Esophagus squamous epithelium (tissue), 4 donors: Measurements from ENCODE around the gene THADA.
"Not testable (repeated sequence)": the region's sequence is repeated elsewhere in the genome, so short reads cannot be mapped to it uniquely, and the experiment has no call there.

Source experiments
- CTCF ChIP-seq, 6 experiments: fragments of 450-650 bp in 4 of 6; fragments of 200-600 bp in 2 of 6; sonication (generic) in 2 of 6; IDR thresholded peaks; one replicate each; pipeline ENCODE4 v1.5.1; 2016 to 2019; ENCODE audit warnings: antibody characterized with exemption in 6 of 6, mild to moderate bottlenecking in 4 of 6, moderate library complexity in 4 of 6
- POLR2A ChIP-seq, 4 donors: fragments of 450-650 bp; IDR thresholded peaks; one replicate each; pipeline ENCODE4 v1.6.1; 2017; ENCODE audit warnings: antibody characterized with exemption in 4 of 4, mild to moderate bottlenecking in 4 of 4, moderate library complexity in 3 of 4

DNA sequence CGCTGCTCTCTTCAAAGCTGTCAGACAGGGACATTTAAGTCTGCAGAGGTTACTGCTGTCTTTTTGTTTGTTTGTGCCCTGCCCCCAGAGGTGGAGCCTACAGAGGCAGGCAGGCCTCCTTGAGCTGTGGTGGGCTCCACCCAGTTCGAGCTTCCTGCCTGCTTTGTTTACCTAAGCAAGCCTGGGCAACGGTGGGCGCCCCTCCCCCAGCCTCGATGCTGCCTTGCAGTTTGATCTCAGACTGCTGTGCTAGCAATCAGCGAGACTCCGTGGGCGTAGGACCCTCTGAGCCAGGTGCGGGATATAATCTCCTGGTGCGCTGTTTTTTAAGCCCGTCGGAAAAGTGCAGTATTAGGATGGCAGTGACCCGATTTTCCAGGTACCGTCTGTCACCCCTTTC lies 47.5 kb downstream of the THADA start:
- TF ChIP-seq CTCF, POLR2A (IDR thresholded peaks at IDR 0.05): not testable (repeated sequence)
